Heart right ventricle (tissue), 16 donors: Measurements from ENCODE around the gene COL23A1. TPM values are rescaled to one million over a fixed set of nuclear protein-coding genes. Genes with fewer than 3 reads are reported as not detected.

Experiments used
- ATAC-seq, 8 donors: fragments of 200-7000 bp; cut with Tn5 transposase; one replicate each; pipeline ENCODE4 v1.9.1; 2020; ENCODE audit warnings: mild to moderate bottlenecking in 8 of 8, moderate library complexity in 8 of 8, moderate number of reproducible peaks in 1 of 8
- DNase-seq, 2 donors: peaks; one replicate each; pipeline ENCODE4 v3.0.0-alpha.2; 2020
- H3K27ac ChIP-seq, 10 donors: fragments of 200-600 bp; sonication (generic) in 2 of 10; one replicate each; pipeline versions ENCODE4 v1.5.0 to v1.8.0; 2020 to 2022; ENCODE audit warnings: mild to moderate bottlenecking in 3 of 10
- H3K27me3 ChIP-seq, 7 donors: fragments of 200-600 bp; one replicate each; pipeline ENCODE4 v1.8.0; 2021 to 2022; ENCODE audit warnings: mild to moderate bottlenecking in 2 of 7
- H3K36me3 ChIP-seq, 9 donors: fragments of 200-600 bp; sonication (generic) in 1 of 9; one replicate each; pipeline versions ENCODE4 v1.5.0 to v1.8.0; 2020 to 2022; ENCODE audit warnings: mild to moderate bottlenecking in 2 of 9
- H3K4me1 ChIP-seq, 9 donors: fragments of 200-600 bp; sonication (generic) in 1 of 9; one replicate each; pipeline versions ENCODE4 v1.5.0 to v1.8.0; 2020 to 2022; ENCODE audit warnings: mild to moderate bottlenecking in 4 of 9
- H3K4me3 ChIP-seq, 10 donors: fragments of 200-600 bp; sonication (generic) in 2 of 10; one replicate each; pipeline versions ENCODE4 v1.5.0 to v1.8.0; 2020 to 2022; ENCODE audit warnings: mild to moderate bottlenecking in 7 of 10, moderate library complexity in 2 of 10
- H3K9me3 ChIP-seq, 11 donors: fragments of 200-600 bp in 10 of 11; sonication (generic) in 2 of 11; one replicate each; pipeline versions ENCODE4 v1.5.0 to v1.8.0; 2013 to 2022; ENCODE audit warnings: mild to moderate bottlenecking in 2 of 11, control low read depth in 1 of 11, moderate library complexity in 1 of 11
- CTCF ChIP-seq, 9 donors: fragments of 200-600 bp; sonication (generic) in 2 of 9; IDR thresholded peaks; one replicate each; pipeline versions ENCODE4 v1.5.0 to v1.8.0; 2021 to 2022; ENCODE audit warnings: antibody characterized with exemption in 9 of 9, mild to moderate bottlenecking in 5 of 9, moderate library complexity in 1 of 9
- WGBS, 2 donors: extraction: QIAGEN DNeasy Blood & Tissue Kit; methylation state at CpG; one replicate each; pipeline ENCODE4 v1.1.7; 2013; ENCODE audit warnings: inconsistent platforms in 1 of 2; 5-methylcytosine and 5-hydroxymethylcytosine counted together
- intact Hi-C, 10 donors: fragments of 100-400 bp; cut with DNase I; formaldehyde crosslinking; loops; one replicate each; pipeline versions ENCODE4 v1.11.1 to v1.14.2; 2022
- polyA plus RNA-seq, 2 donors: library from polyadenylated mRNA; stranded (reverse); fragments of 200-250 nt; gene quantifications; one replicate each; pipeline ENCODE4 v1.2.3, GENCODE V29; 2013
- total RNA-seq, 10 donors: library from RNA; stranded (reverse); fragmentation: NEBNext Ultra II Directional in 3 of 10; extraction: Animal tissue kit (Norgen Biotek cat#: 25700) in 3 of 10; gene quantifications; one replicate each; pipeline versions ENCODE4 v1.2.1 to v1.2.4, GENCODE V29; 2021 to 2023
- donor health status: Arrhythmogenic right ventricular cardiomyopathy.
- donor health status: ischemic (EF 13 %, LVEDD 7.1; RV severe dilation, severe dysfunction).
- donor health status: healthy with polysubstance abuse.
- donor health status: DM: no; HTN: yes; CAD: no.
- donor health status: DM: no; HTN: no; CAD: no.
- donor health status: ischemic (EF 25% LVEDD 6.9; RV normal size, moderate dysfunction).
- donor health status: ischemic (EF 25% LVEDD 5.7; RV mildly dilated, moderate dysfunction).
- donor health status: healthy.
- donor health status: DM: yes; HTN: yes; CAD: no.
- donor health status: Ischemic cardiomyopathy.
- donor health status: ischemic (EF 35%, LVEDD 5.7; RV mildly dilated, moderate dysfunction).
- donor health status: nonischemic (EF 11% LVEDD 7.7; RV severe dilation, severe dysfunction).
- donor health status: DM: yes; HTN: yes; CAD: no.
- donor health status: PGD.
- donor health status: ischemic (EF 29% LVEDD 5.4; RV normal size, mild dysfunction).
- donor health status: nonischemic (EF 23%, LVEDD 6.1; RV moderate dilation, normal function).

COL23A1 gene
- total and polyA plus RNA-seq, 12 donors = 8.9 to 29.0 (median 16.2) TPM

GRCh38 chr5:178532236-178532635 lies 58.0 kb downstream of the COL23A1 start:
- DNase-seq = no peak
- no peak overlapping the region for H3K4me3 ChIP-seq
- H3K27me3 ChIP-seq = no peaks in the 10 kb centered on the region
- H3K27ac ChIP-seq = no peak overlapping the region
- 90 to 92% methylated on average over 5 of the region's 5 CpGs for WGBS, 2 donors
- no peaks in the 10 kb centered on the region for H3K9me3 ChIP-seq
- intact Hi-C loops = loop anchor here in 1 of 10 donors (10.0 kb wide), 1 partner anchor 67 kb away; no protein-coding TSS in a partner anchor
- H3K4me1 ChIP-seq = peaks cover 0 to 23% (median 14%) of the 10 kb centered on the region in 9 donors
- TF ChIP-seq CTCF (IDR thresholded peaks at IDR 0.05) = no peak
- no peaks in the 10 kb centered on the region for H3K36me3 ChIP-seq
- ATAC-seq = no peak

GRCh38 chr5:178531786-178532185 lies 58.4 kb downstream of the COL23A1 start:
- ATAC-seq (no peak), DNase-seq (no peak)
- Histone ChIP-seq H3K9me3 (no peaks in the 10 kb centered on the region), H3K4me3 (no peak overlapping the region), H3K36me3 (no peaks in the 10 kb centered on the region), H3K27ac (no peak overlapping the region), H3K4me1 (peaks cover 3 to 25% (median 19%) of the 10 kb centered on the region in 9 donors), H3K27me3 (no peaks in the 10 kb centered on the region)
- no peak for TF ChIP-seq CTCF (IDR thresholded peaks at IDR 0.05)
- intact Hi-C loops = loop anchor here in 1 of 10 donors (10.0 kb wide), 1 partner anchor 67 kb away; no protein-coding TSS in a partner anchor
- WGBS, 2 donors = 87 to 88% methylated on average over 11 of the region's 11 CpGs

GRCh38 chr5:178530526-178530925 lies 59.7 kb downstream of the COL23A1 start:
- Histone ChIP-seq H3K4me3 (no peak overlapping the region), H3K4me1 (peaks cover 4 to 30% (median 19%) of the 10 kb centered on the region in 9 donors), H3K36me3 (no peaks in the 10 kb centered on the region), H3K27me3 (no peaks in the 10 kb centered on the region), H3K27ac (no peak overlapping the region), H3K9me3 (no peaks in the 10 kb centered on the region)
- ATAC-seq = no peak
- 88 to 92% methylated on average over 7 of the region's 7 CpGs for WGBS, 2 donors
- intact Hi-C loops = loop anchor here in 1 of 10 donors (10.0 kb wide), 1 partner anchor 66 kb away; no protein-coding TSS in a partner anchor
- DNase-seq = no peak
- TF ChIP-seq CTCF (IDR thresholded peaks at IDR 0.05) = no peak

GRCh38 chr5:178529080-178529479 lies 61.1 kb downstream of the COL23A1 start:
- no peaks in the 10 kb centered on the region for H3K27me3 ChIP-seq
- no peak for ATAC-seq
- H3K36me3 ChIP-seq = no peaks in the 10 kb centered on the region
- DNase-seq = no peak
- WGBS, 2 donors = 42 to 43% methylated on average over 11 of the region's 11 CpGs
- TF ChIP-seq CTCF (IDR thresholded peaks at IDR 0.05) = no peak
- H3K4me3 ChIP-seq = no peak overlapping the region
- H3K9me3 ChIP-seq = no peaks in the 10 kb centered on the region
- intact Hi-C loops = no loop called here
- peaks cover 4 to 21% (median 15%) of the 10 kb centered on the region in 9 donors for H3K4me1 ChIP-seq
- peak overlapping the region in 1 of 10 donors; percentile 2 for H3K27ac ChIP-seq
